GM19025 (cell line): ENCODE results near the gene ATP8B4.
"Not testable (repeated sequence)": the region's sequence is repeated elsewhere in the genome, so short reads cannot be mapped to it uniquely, and the experiment has no call there.

Experiments used
- ATAC-seq: cut with Tn5 transposase; IDR thresholded peaks from one replicate; pipeline ENCODE4 v1.9.1; 2021; ENCODE audit warnings: mild to moderate bottlenecking, low read depth, moderate library complexity; ENCODE audit not compliant: unreplicated experiment

Gene ATP8B4

GRCh38 chr15:49978121-49978520 is 140.9 kb downstream of the ATP8B4 start:
- no peak for ATAC-seq

GRCh38 chr15:49977306-49977705 is 141.7 kb downstream of the ATP8B4 start:
- ATAC-seq, result no peak

GRCh38 chr15:49964551-49964950 is 154.5 kb downstream of the ATP8B4 start:
- ATAC-seq, result no peak

- ATAC-seq, result no peak
Observed at GRCh38 chr15:49964061-49964460, 155.0 kb downstream of the ATP8B4 start.

GRCh38 chr15:49963033-49963772 is 155.8 kb downstream of the ATP8B4 start:
- not testable (repeated sequence) for ATAC-seq

- no peak for ATAC-seq
Observed at GRCh38 chr15:49962044-49962602, 156.9 kb downstream of the ATP8B4 start.

GRCh38 chr15:49953421-49953820 is 165.6 kb downstream of the ATP8B4 start:
- no peak for ATAC-seq

GRCh38 chr15:49946681-49947080 is 172.4 kb downstream of the ATP8B4 start:
- ATAC-seq, result no peak

- ATAC-seq, result no peak
Observed at GRCh38 chr15:49934487-49934886, 184.5 kb downstream of the ATP8B4 start.

GRCh38 chr15:49927189-49927861 is 191.7 kb downstream of the ATP8B4 start:
- ATAC-seq, result no peak

- no peak for ATAC-seq
Observed at GRCh38 chr15:49926740-49927139, 192.3 kb downstream of the ATP8B4 start.

- no peak for ATAC-seq
Observed at GRCh38 chr15:49923671-49924070, 195.4 kb downstream of the ATP8B4 start.

- ATAC-seq, result no peak
Observed at GRCh38 chr15:49919034-49919433, 200.0 kb downstream of the ATP8B4 start.

- ATAC-seq, result no peak
Observed at GRCh38 chr15:49918121-49918520, 200.9 kb downstream of the ATP8B4 start.

- no peak for ATAC-seq
Observed at GRCh38 chr15:49916998-49917397, 202.0 kb downstream of the ATP8B4 start.

- ATAC-seq, result no peak
Observed at GRCh38 chr15:49915822-49916221, 203.2 kb downstream of the ATP8B4 start.

GRCh38 chr15:49908933-49909295 is 210.1 kb downstream of the ATP8B4 start:
- no peak for ATAC-seq

- ATAC-seq, result no peak
Observed at GRCh38 chr15:49908236-49908932, 210.6 kb downstream of the ATP8B4 start.

- no peak for ATAC-seq
Observed at GRCh38 chr15:49906966-49907365, 212.1 kb downstream of the ATP8B4 start.

GRCh38 chr15:49905221-49905620 is 213.8 kb downstream of the ATP8B4 start:
- no peak for ATAC-seq

GRCh38 chr15:49904296-49904695 is 214.7 kb downstream of the ATP8B4 start:
- no peak for ATAC-seq
